H1 (cell line): Measurements from ENCODE around the gene PTGES. TPM values are rescaled to one million over a fixed set of nuclear protein-coding genes. Genes with fewer than 3 reads are reported as not detected.

Experiments used
- CTCF ChIA-PET: fragments of 300-600 bp; sonication (Branson Sonifier 250); formaldehyde crosslinking; loops from one replicate; lab custom pipeline; 2021; ENCODE audit not compliant: partially characterized antibody; lab: Charles Lee
- POLR2A ChIA-PET: fragments of 300-600 bp; sonication (Branson Sonifier 250); formaldehyde crosslinking; loops from one replicate; lab custom pipeline; 2021; ENCODE audit warnings: inconsistent platforms; ENCODE audit not compliant: partially characterized antibody; lab: Charles Lee
- DNase-seq, 2 experiments: peaks; one replicate each; pipeline versions ENCODE4 v3.0.0 to v3.0.0-alpha.2; 2010 to 2022; ENCODE audit warnings: low spot score in 2 of 2, low read depth in 1 of 2, mixed read lengths in 1 of 2
- FAIRE-seq: peaks from 2 replicates; lab custom pipeline; 2011; peaks lifted over from hg19 to GRCh38; lab: Jason Lieb, UNC
- H2AFZ ChIP-seq: 2 replicates; pipeline ENCODE4 v1.8.1; 2012; ENCODE audit warnings: low read length, inconsistent platforms
- H2AK5ac ChIP-seq: 2 replicates; pipeline ENCODE4 v1.6.1; 2013; ENCODE audit warnings: low read depth, low read length
- H2BK120ac ChIP-seq: replicated peaks from 2 replicates; pipeline ENCODE3; 2013; ENCODE audit warnings: low read depth, low read length, inconsistent platforms
- H2BK12ac ChIP-seq: 2 replicates; pipeline ENCODE4 v1.6.1; 2013; ENCODE audit warnings: low read depth, low read length
- H2BK15ac ChIP-seq: 2 replicates; pipeline ENCODE4 v1.6.1; 2013; ENCODE audit warnings: low read length
- H2BK20ac ChIP-seq: 2 replicates; pipeline ENCODE4 v1.6.1; 2013; ENCODE audit warnings: low read length
- H2BK5ac ChIP-seq: 2 replicates; pipeline ENCODE4 v1.6.1; 2013; ENCODE audit warnings: low read depth, low read length
- H3K14ac ChIP-seq: 2 replicates; pipeline ENCODE4 v1.6.1; 2013; ENCODE audit warnings: inconsistent platforms; ENCODE audit not compliant: insufficient read length
- H3K18ac ChIP-seq: 2 replicates; pipeline ENCODE4 v1.6.1; 2013; ENCODE audit warnings: low read length; ENCODE audit errors: extremely low read depth
- H3K23ac ChIP-seq: 2 replicates; pipeline ENCODE4 v1.6.1; 2013; ENCODE audit warnings: inconsistent platforms; ENCODE audit not compliant: insufficient read length
- H3K23me2 ChIP-seq: 2 replicates; pipeline ENCODE4 v1.6.1; 2013; ENCODE audit warnings: low read depth, low read length
- H3K27ac ChIP-seq: 2 replicates; pipeline ENCODE4 v1.6.1; 2011; ENCODE audit warnings: low read depth, low read length, inconsistent platforms
- H3K27me3 ChIP-seq, 4 experiments: replicated peaks in 1 of 4; 1 replicate in 1 of 4; 2 replicates in 3 of 4; pipeline versions ENCODE4 v1.6.1 to v1.8.1; 2011 to 2013; ENCODE audit warnings: low read length in 3 of 4, mild to moderate bottlenecking in 3 of 4, inconsistent platforms in 2 of 4, mixed read lengths in 2 of 4, moderate library complexity in 1 of 4; ENCODE audit not compliant: control insufficient read depth in 3 of 4, insufficient read depth in 3 of 4; ENCODE audit errors: extremely low read depth in 1 of 4
- H3K36me3 ChIP-seq, 4 experiments: 2 replicates each; pipeline versions ENCODE4 v1.6.1 to v1.8.1; 2011 to 2013; ENCODE audit warnings: mild to moderate bottlenecking in 4 of 4, low read length in 3 of 4, moderate library complexity in 2 of 4, control low read depth in 1 of 4, inconsistent platforms in 1 of 4; ENCODE audit not compliant: insufficient read depth in 4 of 4, control insufficient read depth in 2 of 4
- H3K4ac ChIP-seq: replicated peaks from 2 replicates; pipeline ENCODE3; 2013; ENCODE audit warnings: low read length, low read depth, mixed read lengths, inconsistent platforms; ENCODE audit not compliant: insufficient read length
- H3K4me1 ChIP-seq, 4 experiments: replicated peaks in 1 of 4; 1 replicate in 1 of 4; 2 replicates in 3 of 4; pipeline versions ENCODE4 v1.6.1 to v1.8.1; 2011 to 2013; ENCODE audit warnings: low read length in 3 of 4, inconsistent platforms in 2 of 4, mixed read lengths in 1 of 4; ENCODE audit not compliant: insufficient read depth in 4 of 4, control insufficient read depth in 3 of 4
- H3K4me2 ChIP-seq, 2 experiments: 2 replicates each; pipeline versions ENCODE4 v1.6.1 to v1.8.1; 2011 to 2013; ENCODE audit warnings: low read depth in 2 of 2, low read length in 2 of 2, control low read depth in 1 of 2, inconsistent platforms in 1 of 2, mild to moderate bottlenecking in 1 of 2; ENCODE audit not compliant: insufficient read depth in 1 of 2
- H3K4me3 ChIP-seq, 4 experiments: fragments of 200-600, 300-600 bp in 1 of 4; sonication (generic), shearing (Covaris generic), sonication (Bioruptor Twin) in 1 of 4; 2 replicates each; pipeline versions ENCODE4 v1.5.1 to v1.8.1; 2011 to 2016; ENCODE audit warnings: low read length in 4 of 4, low read depth in 3 of 4, control low read depth in 2 of 4, inconsistent platforms in 2 of 4, mild to moderate bottlenecking in 2 of 4, mixed read lengths in 1 of 4, moderate library complexity in 1 of 4; ENCODE audit not compliant: insufficient read depth in 2 of 4; ENCODE audit errors: extremely low read depth in 1 of 4
- H3K56ac ChIP-seq: replicated peaks from 2 replicates; pipeline ENCODE3; 2013; ENCODE audit warnings: low read depth, mild to moderate bottlenecking, mixed read lengths, low read length, inconsistent platforms; ENCODE audit not compliant: insufficient read length
- H3K79me1 ChIP-seq: 2 replicates; pipeline ENCODE4 v1.6.1; 2013; ENCODE audit warnings: low read depth, low read length, control low read depth
- H3K79me2 ChIP-seq, 2 experiments: 2 replicates each; pipeline versions ENCODE4 v1.6.1 to v1.8.1; 2012 to 2013; ENCODE audit warnings: low read length in 2 of 2, mild to moderate bottlenecking in 2 of 2, inconsistent platforms in 1 of 2; ENCODE audit not compliant: insufficient read depth in 2 of 2, control insufficient read depth in 1 of 2
- H3K9ac ChIP-seq, 4 experiments: replicated peaks in 1 of 4; 1 replicate in 1 of 4; 2 replicates in 3 of 4; pipeline versions ENCODE4 v1.6.1 to v1.8.1; 2011 to 2013; ENCODE audit warnings: low read depth in 3 of 4, low read length in 3 of 4, control low read depth in 2 of 4, mild to moderate bottlenecking in 2 of 4, moderate library complexity in 2 of 4, inconsistent platforms in 1 of 4; ENCODE audit errors: extremely low read depth in 1 of 4
- H3K9me3 ChIP-seq, 2 experiments: 2 replicates each; pipeline versions ENCODE4 v1.6.1 to v1.8.1; 2012 to 2013; ENCODE audit warnings: mild to moderate bottlenecking in 2 of 2, moderate library complexity in 2 of 2, control low read depth in 1 of 2, inconsistent platforms in 1 of 2, low read depth in 1 of 2, low read length in 1 of 2, mixed read lengths in 1 of 2; ENCODE audit not compliant: insufficient read depth in 2 of 2
- H4K20me1 ChIP-seq, 2 experiments: replicated peaks in 1 of 2; 2 replicates each; pipeline versions ENCODE3 to v1.8.1; 2011 to 2013; ENCODE audit warnings: inconsistent platforms in 2 of 2, low read length in 2 of 2, mild to moderate bottlenecking in 1 of 2; ENCODE audit not compliant: insufficient read depth in 2 of 2, control insufficient read depth in 1 of 2
- H4K5ac ChIP-seq: 2 replicates; pipeline ENCODE4 v1.6.1; 2013; ENCODE audit warnings: low read length, low read depth, mixed read lengths, inconsistent platforms; ENCODE audit not compliant: insufficient read length
- H4K8ac ChIP-seq: 2 replicates; pipeline ENCODE4 v1.8.0; 2013; ENCODE audit warnings: mild to moderate bottlenecking, moderate library complexity, low read length, inconsistent platforms; ENCODE audit not compliant: insufficient read depth; ENCODE audit errors: extremely low read depth
- H4K91ac ChIP-seq: replicated peaks from 2 replicates; pipeline ENCODE3; 2013; ENCODE audit warnings: low read length, mixed read lengths, inconsistent platforms; ENCODE audit not compliant: insufficient read length
- RAD21 ChIP-seq, 2 experiments: IDR thresholded peaks in 1 of 2; conservative IDR thresholded peaks in 1 of 2; 2 replicates each; pipeline ENCODE4 v1.6.1; 2011; ENCODE audit warnings: low read depth in 2 of 2, low read length in 2 of 2, improper control_type of control experiment in 1 of 2, inconsistent platforms in 1 of 2, mild to moderate bottlenecking in 1 of 2, moderate library complexity in 1 of 2
- WGBS, 2 experiments: shearing (Covaris generic) in 1 of 2; methylation state at CpG; one replicate each; pipeline versions ENCODE4 v1.1.6 to v1.1.7; 2013 to 2015; ENCODE audit warnings: low lambda C conversion rate in 2 of 2, mixed read lengths in 2 of 2, inconsistent platforms in 1 of 2, low coverage in 1 of 2, missing lambda C conversion rate in 1 of 2; ENCODE audit not compliant: insufficient replicate concordance in 2 of 2, insufficient coverage in 1 of 2, insufficient read length in 1 of 2; ENCODE audit errors: extremely low coverage in 1 of 2, missing lambda C conversion rate in 1 of 2; 5-methylcytosine and 5-hydroxymethylcytosine counted together
- polyA plus RNA-seq, 7 experiments: library from polyadenylated mRNA; depleted of rRNA in 3 of 7; stranded (reverse) in 5 of 7; unstranded in 2 of 7; fragments of >200 nt in 5 of 7; fragments of 200-250 nt in 2 of 7; gene quantifications; 1 replicate in 5 of 7; 2 replicates in 1 of 7; 4 replicates in 1 of 7; pipeline versions ENCODE4 v1.2.1 to v1.2.3, GENCODE V29; 2011 to 2013; ENCODE audit warnings: missing spikeins in 2 of 7, mixed read lengths in 2 of 7
- total RNA-seq: library from RNA; stranded (reverse); fragmentation: NEBNext Ultra II Directional; extraction: Animal tissue kit (Norgen Biotek cat#: 25700); gene quantifications from 2 replicates; pipeline ENCODE4 v1.2.1, GENCODE V29; 2021
- TF ChIP-seq, protein P1 (sequence below): IDR thresholded peaks from 2 replicates; pipeline ENCODE4 v1.6.1; 2012; ENCODE audit warnings: inconsistent platforms

PTGES gene
- total and polyA plus RNA-seq, 2 of the 8 experiments (the other 6 are each of a cell fraction or from before 2014, with no cell fraction given) = 3.2 to 5.1 TPM

DNA sequence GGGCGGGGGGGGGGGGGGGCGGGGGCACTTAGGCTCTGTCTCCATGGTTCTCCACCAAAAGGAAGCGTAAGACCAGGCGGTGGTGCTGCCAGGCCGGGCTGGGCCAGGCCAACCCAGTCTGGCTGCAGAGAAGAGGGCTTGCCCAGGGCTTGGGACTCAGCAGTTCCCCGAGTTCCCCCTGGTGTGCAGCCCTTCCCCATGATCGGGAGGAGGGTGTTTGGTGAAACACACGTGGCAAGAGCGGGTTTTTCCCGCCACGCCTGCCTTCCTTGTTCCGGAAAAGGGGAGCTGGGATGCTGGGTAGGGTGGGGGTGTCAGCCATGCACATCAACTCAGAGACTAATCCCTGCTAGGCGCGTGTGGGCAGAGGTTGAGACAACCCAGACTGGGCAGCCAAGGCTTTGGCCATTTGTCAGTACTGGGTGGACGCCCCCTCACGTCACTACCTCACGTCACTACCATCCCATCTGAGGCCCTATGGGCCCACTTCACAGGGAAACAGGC lies 54.5 kb downstream of the PTGES start:
- no peak overlapping the region for H3K9ac ChIP-seq

More for the DNA sequence above, 54.5 kb downstream of the PTGES start:
- Histone ChIP-seq H3K23ac (no peak overlapping the region), H3K14ac (no peak overlapping the region), H3K4me1 (peaks cover 0 to 9% (median 7%) of the 10 kb centered on the region in 4 experiments; a peak in 5 of 7 replicates), H3K9me3 (no peaks in the 10 kb centered on the region), H3K4me2 (peak overlapping the region in 1 of 2 experiments; percentile 88; a peak in 1 of 4 replicates), H3K27ac (no peak overlapping the region), H3K79me2 (no peaks in the 10 kb centered on the region), H2BK5ac (no peak overlapping the region), H3K4me3 (no peak overlapping the region), H4K91ac (no peak overlapping the region), H3K4ac (no peak overlapping the region), H2BK12ac (peak overlapping the region; percentile 92; the same call in 1 of the 2 replicates), H3K18ac (peak overlapping the region; percentile 72; the same call in 1 of the 2 replicates), H3K36me3 (no peaks in the 10 kb centered on the region), H4K5ac (no peak overlapping the region), H2BK120ac (no peak overlapping the region), H4K20me1 (no peaks in the 10 kb centered on the region), H4K8ac (peak overlapping the region; percentile 16; the same call in 1 of the 2 replicates), H3K79me1 (peaks cover 3% of the 10 kb centered on the region; the same call in 1 of the 2 replicates), H3K23me2 (peaks cover 13% of the 10 kb centered on the region; the same call in 1 of the 2 replicates), H3K27me3 (peaks cover 0 to 18% (median 9%) of the 10 kb centered on the region in 4 experiments; a peak in 3 of 7 replicates), H2AK5ac (peak overlapping the region; percentile 40; the same call in 1 of the 2 replicates), H2AFZ (no peak overlapping the region), H2BK20ac (peak overlapping the region; percentile 55; the same call in 1 of the 2 replicates), H3K56ac (no peak overlapping the region), H2BK15ac (0 out of 2 replicates have a peak overlapping the region, but pooled peaks have one; percentile 46)
- TF ChIP-seq RAD21 (IDR thresholded peaks at IDR 0.05 in 1 of 2, conservative IDR thresholded peaks at IDR 0.05 in 1 of 2; ENCODE audit: low read depth in 2 of 2, low read length in 2 of 2) = no peak
- TF ChIP-seq, protein P1, sequence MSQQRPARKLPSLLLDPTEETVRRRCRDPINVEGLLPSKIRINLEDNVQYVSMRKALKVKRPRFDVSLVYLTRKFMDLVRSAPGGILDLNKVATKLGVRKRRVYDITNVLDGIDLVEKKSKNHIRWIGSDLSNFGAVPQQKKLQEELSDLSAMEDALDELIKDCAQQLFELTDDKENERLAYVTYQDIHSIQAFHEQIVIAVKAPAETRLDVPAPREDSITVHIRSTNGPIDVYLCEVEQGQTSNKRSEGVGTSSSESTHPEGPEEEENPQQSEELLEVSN = peak; percentile 90
- DNase-seq (no peak), FAIRE-seq (no peak)
- ChIA-PET CTCF (interaction anchor here (0.7 to 4.4 kb wide), 9 partner anchors 13 to 519 kb away, joined by 3 to 22 read pairs (median 4); no protein-coding TSS in a partner anchor), POLR2A (interaction anchor here (1.0 to 2.2 kb wide), 3 partner anchors 12 to 67 kb away, joined by 5 to 7 read pairs (median 5); no protein-coding TSS in a partner anchor)
- 77% methylated on average over 13 of the region's 17 CpGs; no CpG with 5 or more reads in 1 of the 2 experiments for WGBS, 2 experiments
